SK-N-SH treated with all-trans-retinoic acid at 6 μM for 48 hours (cell line): ENCODE data around the gene OR11G2.

ENCODE experiments used
- ARNTL ChIP-seq: fragments of 450-650 bp; formaldehyde crosslinking; IDR thresholded peaks from 2 replicates; pipeline ENCODE4 v1.5.0; 2020; ENCODE audit warnings: low read depth, mild to moderate bottlenecking, moderate library complexity, borderline replicate concordance
- CREB5 ChIP-seq: fragments of 250-450 bp; sonication (Bioruptor Pico); IDR thresholded peaks from 2 replicates; pipeline ENCODE4 v1.5.1; 2020; ENCODE audit warnings: low read depth, mild to moderate bottlenecking, moderate library complexity
- CSRNP3 ChIP-seq: fragments of 250-450 bp; sonication (Bioruptor Pico); IDR thresholded peaks from 2 replicates; pipeline ENCODE4 v1.5.1; 2021; ENCODE audit warnings: mild to moderate bottlenecking, moderate library complexity
- RARB ChIP-seq: fragments of 250-450 bp; sonication (Bioruptor Pico); IDR thresholded peaks from 2 replicates; pipeline ENCODE4 v1.8.0; 2021; ENCODE audit warnings: mild to moderate bottlenecking, moderate library complexity
- TSHZ2 ChIP-seq: fragments of 250-450 bp; sonication (Bioruptor Pico); IDR thresholded peaks from 2 replicates; pipeline ENCODE4 v1.5.0; 2020; ENCODE audit warnings: mild to moderate bottlenecking, moderate library complexity

GRCh38 chr14:20223410-20223809 lies 32.7 kb downstream of the OR11G2 start, which contains the start of gene OR11H6:
- TF ChIP-seq ARNTL (CRISPR knock-in tag) (no peak), CREB5 (CRISPR knock-in tag) (no peak), TSHZ2 (CRISPR knock-in tag) (no peak), CSRNP3 (CRISPR knock-in tag) (no peak), RARB (CRISPR knock-in tag) (no peak)
